Kidney epithelial cell (primary cell): ENCODE results near the gene CDIP1. TPM values are rescaled to one million over a fixed set of nuclear protein-coding genes. Genes with fewer than 3 reads are reported as not detected.

Experiments
- DNase-seq: peaks from one replicate; pipeline ENCODE4 v3.0.0-alpha.2; 2010; ENCODE audit warnings: low read depth
- H3K27me3 ChIP-seq: 2 replicates; pipeline ENCODE4 v1.6.0; 2011; ENCODE audit warnings: low read length; ENCODE audit not compliant: control insufficient read depth, insufficient read depth
- H3K36me3 ChIP-seq: 2 replicates; pipeline ENCODE4 v1.5.1; 2011; ENCODE audit warnings: low read length; ENCODE audit not compliant: control insufficient read depth, insufficient read depth
- H3K4me3 ChIP-seq: 2 replicates; pipeline ENCODE4 v1.5.1; 2011; ENCODE audit warnings: low read depth, mild to moderate bottlenecking, control low read depth, low read length
- CTCF ChIP-seq: IDR thresholded peaks from 2 replicates; pipeline ENCODE4 v1.5.1; 2011; ENCODE audit warnings: mild to moderate bottlenecking, moderate library complexity, low read length, control low read depth, inconsistent platforms; ENCODE audit not compliant: insufficient read depth, poor library complexity, severe bottlenecking
- total RNA-seq: library from RNA; depleted of rRNA; stranded (reverse); fragments of >200 nt; gene quantifications from 2 replicates; pipeline ENCODE4 v1.2.3, GENCODE V29; 2015

The CDIP1 gene
- total RNA-seq, 1 donor from 2014 or later, result 16.8 TPM

DNA sequence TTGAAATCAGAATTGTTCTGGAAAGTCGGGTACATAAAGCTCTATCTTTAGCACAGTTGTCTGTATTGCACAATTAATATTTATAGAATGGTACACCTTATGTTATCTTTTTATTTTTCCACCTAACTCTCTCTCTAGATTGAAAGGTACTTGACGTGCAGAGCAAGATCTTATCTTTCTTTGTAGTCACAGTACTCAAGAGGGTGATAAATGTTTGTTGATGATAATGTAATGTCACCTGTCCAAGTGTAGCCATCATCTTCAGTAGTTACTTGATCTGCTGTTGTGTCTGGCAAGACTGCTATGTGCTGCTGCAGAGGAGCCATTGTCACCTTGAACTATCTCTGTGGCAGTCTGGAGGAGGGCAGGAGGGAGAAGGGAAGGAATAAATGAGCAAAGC is 57.0 kb downstream of the CDIP1 start:
- no peak for TF ChIP-seq CTCF
- Histone ChIP-seq H3K36me3 (no peaks in the 10 kb centered on the region), H3K27me3 (no peaks in the 10 kb centered on the region), H3K4me3 (no peak overlapping the region)
- DNase-seq, result no peak

- Histone ChIP-seq H3K27me3 (no peaks in the 10 kb centered on the region), H3K36me3 (no peaks in the 10 kb centered on the region), H3K4me3 (no peak overlapping the region)
- TF ChIP-seq CTCF, result peak; percentile 28
- no peak for DNase-seq
Observed at GRCh38 chr16:4477966-4478365, 60.6 kb downstream of the CDIP1 start.

GRCh38 chr16:4475880-4476788 is 62.4 kb downstream of the CDIP1 start, which contains the start of gene HMOX2:
HMOX2 (plus strand) TSS chr16:4476398; CDS start chr16:4505525, 29,127 bp downstream.
- Histone ChIP-seq H3K36me3 (no peaks in the 10 kb centered on the region), H3K27me3 (no peaks in the 10 kb centered on the region), H3K4me3 (peak within 1 kb of the TSS; percentile 78)
- TF ChIP-seq CTCF, result peak; percentile 13
- no peak for DNase-seq

DNA sequence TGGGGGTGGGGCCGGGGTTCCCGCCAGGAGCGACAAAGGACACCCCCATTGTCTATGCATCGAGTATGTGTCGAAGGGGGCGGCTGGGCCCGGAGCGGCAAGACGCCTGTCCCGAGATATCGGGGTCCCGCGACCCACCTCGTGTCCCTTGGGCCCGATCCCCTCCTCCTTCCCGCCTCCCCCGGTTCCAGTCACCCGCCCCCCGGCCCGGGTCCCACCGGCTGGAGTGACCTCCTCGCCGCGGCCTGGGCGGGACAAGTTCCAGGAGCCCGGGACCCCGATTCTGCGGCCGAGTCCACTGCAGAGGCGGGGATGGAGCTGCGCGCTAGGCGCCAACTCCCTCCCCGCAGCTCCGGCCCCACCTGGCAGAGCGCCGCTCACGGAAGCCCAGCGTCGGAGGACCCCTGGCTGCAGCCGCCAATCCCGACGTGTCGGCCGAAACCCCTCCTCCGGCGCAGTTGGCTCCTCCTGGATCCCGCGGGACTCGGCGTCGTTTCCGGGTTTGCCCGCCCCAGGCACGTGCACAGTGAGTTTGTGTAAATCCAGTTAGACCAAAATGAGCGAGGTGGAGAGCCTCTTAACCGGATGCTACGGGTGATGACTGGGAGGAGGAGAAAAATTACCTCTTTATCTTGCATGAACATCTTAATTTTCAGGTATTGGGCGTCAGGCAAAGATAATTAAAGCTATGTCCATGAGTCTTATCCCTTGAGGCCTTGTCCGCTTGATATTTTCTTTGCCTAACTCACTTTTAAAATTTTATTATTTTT is 64.2 kb downstream of the CDIP1 start, which contains the start of gene NMRAL1:
Gene NMRAL1, minus strand, starts transcription at position 434 of the 770 bp plus-strand sequence. CDS start 493 bp downstream, outside the sequence.
- H3K4me3 ChIP-seq, result peak within 1 kb of the TSS; percentile 82
- H3K36me3 ChIP-seq, result no peaks in the 10 kb centered on the region
- TF ChIP-seq CTCF, result no peak
- peak; percentile 60 for DNase-seq
- H3K27me3 ChIP-seq, result no peaks in the 10 kb centered on the region

- no peak for TF ChIP-seq CTCF
- DNase-seq, result no peak
- H3K27me3 ChIP-seq, result no peaks in the 10 kb centered on the region
- no peaks in the 10 kb centered on the region for H3K36me3 ChIP-seq
- H3K4me3 ChIP-seq, result no peak overlapping the region
Observed at GRCh38 chr16:4472880-4473279, 65.7 kb downstream of the CDIP1 start.
